Upper lobe of left lung (tissue), 4 donors: ENCODE measurements around the gene C16orf54.

Experiments used
- CTCF ChIP-seq, 6 experiments: fragments of 450-650 bp in 4 of 6; fragments of 200-600 bp in 2 of 6; sonication (generic) in 2 of 6; IDR thresholded peaks; one replicate each; pipeline ENCODE4 v1.5.1; 2016 to 2019; ENCODE audit warnings: antibody characterized with exemption in 6 of 6
- EP300 ChIP-seq, 4 donors: sonication (generic); formaldehyde crosslinking; IDR thresholded peaks; one replicate each; pipeline ENCODE4 v1.5.1; 2017; ENCODE audit warnings: antibody characterized with exemption in 4 of 4, control low read depth in 2 of 4
- POLR2A ChIP-seq, 4 donors: fragments of 450-650 bp; IDR thresholded peaks; one replicate each; pipeline ENCODE4 v1.5.1; 2016 to 2017; ENCODE audit warnings: antibody characterized with exemption in 4 of 4, mild to moderate bottlenecking in 2 of 4
- POLR2AphosphoS5 ChIP-seq, 2 donors: sonication (generic); formaldehyde crosslinking; IDR thresholded peaks; one replicate each; pipeline ENCODE4 v1.5.1; 2017; ENCODE audit warnings: antibody characterized with exemption in 2 of 2

- TF ChIP-seq CTCF (IDR thresholded peaks at IDR 0.05) (no peak), POLR2A (IDR thresholded peaks at IDR 0.05) (no peak), POLR2AphosphoS5 (IDR thresholded peaks at IDR 0.05) (no peak), EP300 (IDR thresholded peaks at IDR 0.05) (no peak)
Observed at GRCh38 chr16:29734786-29735185, 11.0 kb downstream of the C16orf54 start.
